Osteoblast (primary cell): ENCODE results near the gene CEP63. TPM values are rescaled to one million over a fixed set of nuclear protein-coding genes. Genes with fewer than 3 reads are reported as not detected.
A peak's percentile ranks its signal among the peaks of the same experiment; 100 is the strongest.

Experiments used
- DNase-seq: peaks from one replicate; pipeline ENCODE4 v3.0.0; 2011; ENCODE audit warnings: low spot score, mixed read lengths; ENCODE audit not compliant: insufficient read length; ENCODE audit errors: missing footprints
- H2AFZ ChIP-seq: 2 replicates; pipeline ENCODE4 v1.6.0; 2011; ENCODE audit warnings: mild to moderate bottlenecking, low read length
- H3K27ac ChIP-seq: 2 replicates; pipeline ENCODE4 v1.5.1; 2011; ENCODE audit warnings: mild to moderate bottlenecking, low read depth, low read length, moderate library complexity
- H3K27me3 ChIP-seq: 2 replicates; pipeline ENCODE4 v1.6.0; 2012; ENCODE audit warnings: mild to moderate bottlenecking, control low read depth, inconsistent platforms, low read length, moderate library complexity; ENCODE audit not compliant: insufficient read depth
- H3K36me3 ChIP-seq: 2 replicates; pipeline ENCODE4 v1.5.1; 2011; ENCODE audit warnings: mild to moderate bottlenecking, low read length, control low read depth, moderate library complexity; ENCODE audit not compliant: insufficient read depth
- H3K4me1 ChIP-seq: 2 replicates; pipeline ENCODE4 v1.5.1; 2011; ENCODE audit warnings: mild to moderate bottlenecking, low read length, control low read depth, moderate library complexity; ENCODE audit not compliant: insufficient read depth
- H3K4me2 ChIP-seq: 2 replicates; pipeline ENCODE4 v1.6.0; 2011; ENCODE audit warnings: mild to moderate bottlenecking, low read length; ENCODE audit not compliant: insufficient read depth
- H3K4me3 ChIP-seq: fragments of 200-600 bp; sonication (generic); 3 replicates; pipeline ENCODE4 v1.5.1; 2012; ENCODE audit warnings: mild to moderate bottlenecking, low read length, inconsistent platforms; ENCODE audit not compliant: insufficient read depth
- H3K79me2 ChIP-seq: 2 replicates; pipeline ENCODE4 v1.6.0; 2012; ENCODE audit warnings: mild to moderate bottlenecking, low read length, control low read depth, inconsistent platforms; ENCODE audit not compliant: insufficient read depth
- H3K9me3 ChIP-seq: 2 replicates; pipeline ENCODE4 v1.5.1; 2011; ENCODE audit warnings: low read depth, low read length, control low read depth
- H4K20me1 ChIP-seq: 2 replicates; pipeline ENCODE4 v1.6.0; 2012; ENCODE audit warnings: mild to moderate bottlenecking, low read length, control low read depth; ENCODE audit not compliant: insufficient read depth
- CTCF ChIP-seq: IDR thresholded peaks from 2 replicates; pipeline ENCODE4 v1.5.1; 2011; ENCODE audit warnings: mild to moderate bottlenecking, low read depth, low read length, moderate library complexity; ENCODE audit errors: extremely low read depth
- total RNA-seq: library from RNA; depleted of rRNA; stranded (reverse); fragments of >200 nt; gene quantifications from 2 replicates; pipeline ENCODE4 v1.2.3, GENCODE V29; 2012

CEP63 gene
- total RNA-seq, 1 donor = 15.9 TPM

GRCh38 chr3:134466331-134466730 is 19.5 kb upstream of the CEP63 start:
- no peaks in the 10 kb centered on the region for H3K79me2 ChIP-seq
- H2AFZ ChIP-seq = no peak overlapping the region
- H3K27ac ChIP-seq = peak overlapping the region; percentile 96
- H4K20me1 ChIP-seq = no peaks in the 10 kb centered on the region
- no peak for DNase-seq
- no peak overlapping the region for H3K4me2 ChIP-seq
- no peaks in the 10 kb centered on the region for H3K27me3 ChIP-seq
- no peaks in the 10 kb centered on the region for H3K9me3 ChIP-seq
- H3K4me1 ChIP-seq = peaks cover 52% of the 10 kb centered on the region
- no peak overlapping the region for H3K4me3 ChIP-seq
- no peaks in the 10 kb centered on the region for H3K36me3 ChIP-seq
- no peak for TF ChIP-seq CTCF

- H2AFZ ChIP-seq = no peak overlapping the region
- DNase-seq = no peak
- no peaks in the 10 kb centered on the region for H4K20me1 ChIP-seq
- H3K79me2 ChIP-seq = no peaks in the 10 kb centered on the region
- H3K9me3 ChIP-seq = no peaks in the 10 kb centered on the region
- H3K4me3 ChIP-seq = no peak overlapping the region
- no peak for TF ChIP-seq CTCF
- H3K4me2 ChIP-seq = no peak overlapping the region
- H3K27me3 ChIP-seq = no peaks in the 10 kb centered on the region
- H3K36me3 ChIP-seq = no peaks in the 10 kb centered on the region
- H3K4me1 ChIP-seq = peaks cover 41% of the 10 kb centered on the region
- no peak overlapping the region for H3K27ac ChIP-seq
Measured at GRCh38 chr3:134468519-134468918, 17.3 kb upstream of the CEP63 start.

- no peak for TF ChIP-seq CTCF
- no peak overlapping the region for H2AFZ ChIP-seq
Measured at GRCh38 chr3:134471521-134472193, 14.2 kb upstream of the CEP63 start.

GRCh38 chr3:134472831-134473230 is 13.0 kb upstream of the CEP63 start:
- peak overlapping the region; percentile 78 for H3K27ac ChIP-seq

More at GRCh38 chr3:134471521-134472193, 14.2 kb upstream of the CEP63 start:
- Histone ChIP-seq H4K20me1 (no peaks in the 10 kb centered on the region), H3K4me2 (peak overlapping the region; percentile 43), H3K4me3 (no peak overlapping the region), H3K27me3 (no peaks in the 10 kb centered on the region), H3K79me2 (no peaks in the 10 kb centered on the region), H3K36me3 (peaks cover 7% of the 10 kb centered on the region), H3K4me1 (peaks cover 28% of the 10 kb centered on the region), H3K9me3 (no peaks in the 10 kb centered on the region), H3K27ac (peak overlapping the region; percentile 58)
- DNase-seq = no peak

More at GRCh38 chr3:134472831-134473230, 13.0 kb upstream of the CEP63 start:
- Histone ChIP-seq H3K79me2 (no peaks in the 10 kb centered on the region), H2AFZ (no peak overlapping the region), H3K9me3 (no peaks in the 10 kb centered on the region), H3K36me3 (peaks cover 16% of the 10 kb centered on the region), H4K20me1 (no peaks in the 10 kb centered on the region), H3K4me1 (peaks cover 20% of the 10 kb centered on the region), H3K27me3 (no peaks in the 10 kb centered on the region), H3K4me2 (no peak overlapping the region), H3K4me3 (no peak overlapping the region)
- TF ChIP-seq CTCF = no peak
- no peak for DNase-seq
